IMR-90 (cell line): ENCODE data around the gene INAVA. TPM values are rescaled to one million over a fixed set of nuclear protein-coding genes. Genes with fewer than 3 reads are reported as not detected.

ENCODE experiments used
- ATAC-seq: fragments of 200-7000 bp; cut with Tn5 transposase; 2 replicates; pipeline ENCODE4 v1.9.1; 2020; ENCODE audit warnings: low read depth, mild to moderate bottlenecking, moderate library complexity
- BruUV-seq: library from RNA; stranded (reverse); fragments of 400-500 nt; replicated peaks from 2 replicates; lab custom pipeline; 2021; lab: Mats Ljungman, UMichigan
- CTCF ChIA-PET: fragments of 300-600 bp; formaldehyde crosslinking; extraction: SDS; loops from one replicate; lab custom pipeline; 2021; ENCODE audit warnings: antibody characterized with exemption; lab: Yijun Ruan, JAX
- POLR2A ChIA-PET: fragments of 300-600 bp; sonication (Branson Sonifier 250); formaldehyde crosslinking; loops from one replicate; lab custom pipeline; 2022; ENCODE audit warnings: antibody characterized with exemption; ENCODE audit not compliant: unreplicated experiment; lab: Charles Lee
- DNase-seq: peaks from one replicate; pipeline ENCODE4 v3.0.0; 2013
- H2AFZ ChIP-seq: replicated peaks from 2 replicates; pipeline ENCODE3; 2013; ENCODE audit warnings: low read length, mild to moderate bottlenecking; ENCODE audit not compliant: poor library complexity
- H2AK5ac ChIP-seq: 2 replicates; pipeline ENCODE4 v1.6.1; 2013; ENCODE audit warnings: low read depth, low read length, inconsistent platforms
- H2AK9ac ChIP-seq: replicated peaks from 2 replicates; pipeline ENCODE3; 2013; ENCODE audit warnings: mild to moderate bottlenecking, low read depth, low read length, moderate library complexity; ENCODE audit not compliant: poor library complexity
- H2BK120ac ChIP-seq: 2 replicates; pipeline ENCODE4 v1.6.1; 2013; ENCODE audit warnings: low read depth, low read length, inconsistent platforms
- H2BK15ac ChIP-seq: 3 replicates; pipeline ENCODE4 v1.6.1; 2013; ENCODE audit warnings: low read depth, low read length, inconsistent platforms
- H2BK20ac ChIP-seq: 2 replicates; pipeline ENCODE4 v1.6.1; 2013; ENCODE audit warnings: low read depth, mild to moderate bottlenecking, inconsistent platforms, low read length, moderate library complexity
- H2BK5ac ChIP-seq: 2 replicates; pipeline ENCODE4 v1.6.1; 2013; ENCODE audit warnings: mild to moderate bottlenecking, low read depth, low read length, inconsistent platforms; ENCODE audit not compliant: poor library complexity, severe bottlenecking
- H3K14ac ChIP-seq: replicated peaks from 2 replicates; pipeline ENCODE4 v1.6.1; 2013; ENCODE audit warnings: low read depth, low read length, inconsistent platforms
- H3K18ac ChIP-seq: 2 replicates; pipeline ENCODE4 v1.6.1; 2013; ENCODE audit warnings: low read depth, low read length, control low read depth
- H3K23ac ChIP-seq: 2 replicates; pipeline ENCODE4 v1.6.1; 2013; ENCODE audit warnings: low read depth, low read length, inconsistent platforms
- H3K27ac ChIP-seq: 2 replicates; pipeline ENCODE4 v1.5.1; 2013; ENCODE audit warnings: mild to moderate bottlenecking, control low read depth, low read length; ENCODE audit not compliant: insufficient read depth
- H3K27me3 ChIP-seq: 2 replicates; pipeline ENCODE4 v1.6.1; 2013; ENCODE audit warnings: low read length; ENCODE audit not compliant: control insufficient read depth, insufficient read depth
- H3K36me3 ChIP-seq: 2 replicates; pipeline ENCODE4 v1.6.1; 2013; ENCODE audit warnings: low read length, mixed read lengths; ENCODE audit not compliant: control insufficient read depth, insufficient read depth
- H3K4ac ChIP-seq: 2 replicates; pipeline ENCODE4 v1.6.1; 2013; ENCODE audit warnings: low read depth, low read length, inconsistent platforms
- H3K4me1 ChIP-seq: 2 replicates; pipeline ENCODE4 v1.6.1; 2013; ENCODE audit warnings: low read length, mixed read lengths; ENCODE audit not compliant: control insufficient read depth, insufficient read depth
- H3K4me2 ChIP-seq: 2 replicates; pipeline ENCODE4 v1.6.1; 2013; ENCODE audit warnings: low read depth, mild to moderate bottlenecking, control low read depth, low read length, moderate library complexity
- H3K4me3 ChIP-seq: 2 replicates; pipeline ENCODE4 v1.5.1; 2013; ENCODE audit warnings: low read depth, mild to moderate bottlenecking, control low read depth, low read length, moderate library complexity; ENCODE audit not compliant: insufficient read depth
- H3K56ac ChIP-seq: 2 replicates; pipeline ENCODE4 v1.6.1; 2013; ENCODE audit warnings: low read length, inconsistent platforms; ENCODE audit not compliant: insufficient read depth; ENCODE audit errors: extremely low read depth
- H3K79me1 ChIP-seq, 2 experiments: 2 replicates each; pipeline ENCODE4 v1.6.1; 2013; ENCODE audit warnings: low read length in 2 of 2, inconsistent platforms in 1 of 2, low read depth in 1 of 2
- H3K9ac ChIP-seq: 2 replicates; pipeline ENCODE4 v1.6.1; 2013; ENCODE audit warnings: low read depth, low read length, control low read depth
- H3K9me1 ChIP-seq: 2 replicates; pipeline ENCODE4 v1.6.1; 2013; ENCODE audit warnings: low read length, inconsistent platforms; ENCODE audit not compliant: insufficient read depth
- H3K9me3 ChIP-seq: 2 replicates; pipeline ENCODE4 v1.6.1; 2013; ENCODE audit warnings: low read length; ENCODE audit not compliant: control insufficient read depth, insufficient read depth
- H4K20me1 ChIP-seq: 2 replicates; pipeline ENCODE4 v1.6.1; 2013; ENCODE audit warnings: low read length, inconsistent platforms; ENCODE audit not compliant: insufficient read depth
- H4K5ac ChIP-seq: 2 replicates; pipeline ENCODE4 v1.6.1; 2013; ENCODE audit warnings: mild to moderate bottlenecking, low read depth, low read length, control low read depth
- H4K8ac ChIP-seq, 2 experiments: 2 replicates each; pipeline ENCODE4 v1.6.1; 2013; ENCODE audit warnings: low read depth in 2 of 2, low read length in 2 of 2, control low read depth in 1 of 2, inconsistent platforms in 1 of 2
- H4K91ac ChIP-seq: 2 replicates; pipeline ENCODE4 v1.6.1; 2013; ENCODE audit warnings: low read depth, low read length, inconsistent platforms; ENCODE audit not compliant: insufficient read depth
- CHD1 ChIP-seq: IDR thresholded peaks from 2 replicates; pipeline ENCODE4 v1.6.1; 2012; ENCODE audit warnings: low read depth, low read length, improper control_type of control experiment
- MXI1 ChIP-seq: IDR thresholded peaks from 2 replicates; pipeline ENCODE4 v1.6.1; 2012; ENCODE audit warnings: low read depth, mild to moderate bottlenecking, low read length, moderate library complexity, borderline replicate concordance
- POLR2A ChIP-seq: IDR thresholded peaks from 2 replicates; pipeline ENCODE4 v1.6.1; 2012; ENCODE audit warnings: mild to moderate bottlenecking, low read depth, low read length
- WGBS, 2 experiments: methylation state at CpG; one replicate each; pipeline versions ENCODE4 v1.1.5 to v1.1.7; 2013; ENCODE audit warnings: missing lambda C conversion rate in 2 of 2; ENCODE audit not compliant: insufficient read length in 1 of 2; ENCODE audit errors: extremely low coverage in 2 of 2; 5-methylcytosine and 5-hydroxymethylcytosine counted together
- dilution Hi-C: fragments of 300-500 bp; cut with HindIII; formaldehyde crosslinking; loops from one replicate; pipeline ENCODE4 v1.14.3; 2018; ENCODE audit warnings: low sequenced_read_pairs; ENCODE audit not compliant: unreplicated experiment
- in situ Hi-C: fragments of 300-500 bp; cut with MboI; formaldehyde crosslinking; loops from 3 replicates; pipeline ENCODE4 v1.14.3; 2019; ENCODE audit warnings: low sequenced_read_pairs, inconsistent platforms, mixed read lengths
- intact Hi-C: fragments of 100-400 bp; cut with micrococcal nuclease; formaldehyde crosslinking; loops from 2 replicates; pipeline ENCODE4 v1.10.0; 2022
- polyA plus RNA-seq, 3 experiments: library from polyadenylated mRNA; depleted of rRNA; stranded (reverse); fragments of >200 nt; gene quantifications; 2 replicates each; pipeline ENCODE4 v1.2.3, GENCODE V29; 2012; ENCODE audit warnings: low replicate concordance in 1 of 3
- total RNA-seq: library from RNA; depleted of rRNA; stranded (reverse); fragments of >200 nt; gene quantifications from 2 replicates; pipeline ENCODE4 v1.2.3, GENCODE V29; 2012

Gene INAVA
- total and polyA plus RNA-seq, 2 of the 4 experiments (the other 2 are of a cell fraction), result under 0.01 to 0.07 TPM

GRCh38 chr1:200958597-200958996, 63.9 kb downstream of the INAVA start:
- Histone ChIP-seq H2AFZ (no peak overlapping the region), H3K79me1 (no peaks in the 10 kb centered on the region), H3K27ac (no peak overlapping the region), H4K8ac (no peak overlapping the region), H3K56ac (no peak overlapping the region), H3K27me3 (peaks cover 49% of the 10 kb centered on the region), H3K9me3 (no peaks in the 10 kb centered on the region), H2BK5ac (no peak overlapping the region), H3K14ac (no peak overlapping the region), H3K9ac (no peak overlapping the region), H2AK9ac (no peak overlapping the region), H3K4me1 (no peaks in the 10 kb centered on the region), H2BK15ac (no peak overlapping the region), H3K4me3 (no peak overlapping the region), H4K20me1 (no peaks in the 10 kb centered on the region), H3K4me2 (no peak overlapping the region), H2AK5ac (no peak overlapping the region), H3K18ac (no peak overlapping the region), H2BK120ac (no peak overlapping the region), H2BK20ac (no peak overlapping the region), H3K4ac (no peak overlapping the region), H4K91ac (no peak overlapping the region), H3K36me3 (no peaks in the 10 kb centered on the region), H3K23ac (no peak overlapping the region), H4K5ac (no peak overlapping the region), H3K9me1 (no peaks in the 10 kb centered on the region)
- ATAC-seq, result no peak
- no TSS peak for BruUV-seq
- TF ChIP-seq MXI1, result no peak
- TF ChIP-seq CHD1, result no peak
- no peak for TF ChIP-seq POLR2A
- POLR2A ChIA-PET, result no interaction called here
- CTCF ChIA-PET, result no interaction called here
- intact Hi-C loops (no loop called here), dilution Hi-C loops (no loop called here), in situ Hi-C loops (no loop called here)
- DNase-seq, result no peak
- no CpG with 5 or more reads among the region's 11 CpGs for WGBS, 2 experiments
